DND-41 (cell line): ENCODE results near the gene STMND1.

ENCODE experiments used
- CTCF ChIP-seq: IDR thresholded peaks from 2 replicates; pipeline ENCODE4 v1.5.1; 2012; ENCODE audit warnings: borderline replicate concordance, low read length, moderate library complexity, mild to moderate bottlenecking; ENCODE audit not compliant: poor library complexity, severe bottlenecking; ENCODE audit errors: extremely low read depth
- EZH2 ChIP-seq: IDR thresholded peaks from 3 replicates; pipeline ENCODE4 v1.6.1; 2012; ENCODE audit warnings: borderline replicate concordance, low read depth, mild to moderate bottlenecking, moderate library complexity, low read length, inconsistent platforms; ENCODE audit not compliant: severe bottlenecking

- TF ChIP-seq CTCF: no peak
- TF ChIP-seq EZH2: no peak
These were observed 67.4 kb downstream of the STMND1 start for GRCh38 chr6:17169291-17169690.
